ENCODE measurements around the gene SH3BP1. TPM values are rescaled to one million over a fixed set of nuclear protein-coding genes. Genes with fewer than 3 reads are reported as not detected.

SH3BP1 gene
- total RNA-seq, 5 donors from 2014 or later (not counting 1 experiment from before 2014, with no cell fraction given): 91.3 to 111 (median 93.6) TPM

GRCh38 chr22:37658133-37659065 lies 18.9 kb downstream of the SH3BP1 start, which contains the start of gene PDXP:
Gene PDXP, plus strand, starts transcription at chr22:37658723. Its CDS starts 60 bp downstream, at chr22:37658783.
- peak within 1 kb of the TSS; percentile 63 for H3K27ac ChIP-seq (ENCODE audit: low read length)
- no peaks in the 10 kb centered on the region for H3K9me3 Mint-ChIP-seq
- peak within 1 kb of the TSS; percentile 81 to 85 (median 83) for H3K4me3 Mint-ChIP-seq
- no peaks in the 10 kb centered on the region for H3K27me3 ChIP-seq (replicated peaks in 1 of 2; ENCODE audit: control insufficient read depth in 2 of 2, extremely low read depth in 1 of 2, insufficient read depth in 2 of 2, low read length in 1 of 2)
- under 1% methylated on average over 98 of the region's 101 CpGs for WGBS (ENCODE audit: insufficient coverage)
- peak; percentile 92 to 94 (median 93) for ATAC-seq (replicated peaks in 1 of 4)
- peaks cover 8% of the 10 kb centered on the region for H3K36me3 Mint-ChIP-seq
- peak; percentile 92 to 99 (median 96) for DNase-seq
- no peaks in the 10 kb centered on the region for H3K9me3 ChIP-seq
- H3K4me1 ChIP-seq (ENCODE audit: control insufficient read depth in 1 of 2, extremely low read depth in 1 of 2, insufficient read depth in 2 of 2, low read length in 2 of 2): peaks cover 11 to 38% of the 10 kb centered on the region in 2 experiments
- CTCF ChIA-PET: interaction anchor here (0.6 to 4.2 kb wide), 21 partner anchors 14 to 295 kb away, joined by 3 to 61 read pairs (median 5); partner anchors contain the start of genes C22orf23 (in 1 of the 2), GCAT (in 1 of the 2), GGA1 (in 1 of the 2) and LGALS1 (in 1 of the 2)
- POLR2A ChIA-PET: interaction anchor here (0.7 to 1.5 kb wide), 8 partner anchors 10 to 579 kb away, joined by 3 to 14 read pairs (median 3); partner anchors contain the start of gene GGA1 (in 1 of the 2)
- no peaks in the 10 kb centered on the region for H3K27me3 Mint-ChIP-seq
- peaks cover 40 to 42% (median 41%) of the 10 kb centered on the region in 3 donors for H3K4me1 Mint-ChIP-seq
- peaks cover 13 to 16% of the 10 kb centered on the region in 2 donors for H3K36me3 ChIP-seq (ENCODE audit: control insufficient read depth in 2 of 2, extremely low read depth in 1 of 2, insufficient read depth in 1 of 2, low read length in 1 of 2)
- peak within 1 kb of the TSS; percentile 89 to 98 for H3K27ac Mint-ChIP-seq
- H3K4me3 ChIP-seq (ENCODE audit: control insufficient read depth in 1 of 2, extremely low read depth in 1 of 2, low read length in 1 of 2): peak within 1 kb of the TSS; percentile 54 to 84

- H3K4me3 Mint-ChIP-seq: peak overlapping the region; percentile 74 to 81 (median 78)
- Histone ChIP-seq H3K9me3 (no peaks in the 10 kb centered on the region), H3K36me3 (ENCODE audit: control insufficient read depth in 2 of 2, extremely low read depth in 1 of 2, insufficient read depth in 1 of 2, low read length in 1 of 2) (peaks cover 5 to 8% of the 10 kb centered on the region in 2 donors), H3K4me3 (ENCODE audit: control insufficient read depth in 1 of 2, extremely low read depth in 1 of 2, low read length in 1 of 2) (peak overlapping the region; percentile 54 to 84), H3K4me1 (ENCODE audit: control insufficient read depth in 1 of 2, extremely low read depth in 1 of 2, insufficient read depth in 2 of 2, low read length in 2 of 2) (peaks cover 11 to 38% of the 10 kb centered on the region in 2 experiments), H3K27me3 (replicated peaks in 1 of 2; ENCODE audit: control insufficient read depth in 2 of 2, extremely low read depth in 1 of 2, insufficient read depth in 2 of 2, low read length in 1 of 2) (no peaks in the 10 kb centered on the region), H3K27ac (ENCODE audit: low read length) (no peak overlapping the region)
- ChIA-PET POLR2A (no interaction called here), CTCF (interaction anchor here in 1 of 2 donors (0.6 to 4.2 kb wide), 10 partner anchors 13 to 130 kb away, joined by 3 to 61 read pairs (median 7); partner anchors contain the start of genes LGALS1 and NOL12)
- ATAC-seq (replicated peaks in 1 of 4) (peak in 2 of 4 experiments; percentile 6 to 13), DNase-seq (no peak)
- peaks cover 4% of the 10 kb centered on the region for H3K36me3 Mint-ChIP-seq
- WGBS (ENCODE audit: insufficient coverage): 2% methylated on average over 63 of the region's 68 CpGs
- H3K4me1 Mint-ChIP-seq: peaks cover 40 to 42% (median 42%) of the 10 kb centered on the region in 3 donors
- H3K27ac Mint-ChIP-seq: peak overlapping the region; percentile 9 to 23
- H3K9me3 Mint-ChIP-seq: no peaks in the 10 kb centered on the region
- no peaks in the 10 kb centered on the region for H3K27me3 Mint-ChIP-seq
Observed at GRCh38 chr22:37659066-37659896, 19.8 kb downstream of the SH3BP1 start.

- Histone ChIP-seq H3K27me3 (replicated peaks in 1 of 2; ENCODE audit: control insufficient read depth in 2 of 2, extremely low read depth in 1 of 2, insufficient read depth in 2 of 2, low read length in 1 of 2) (no peaks in the 10 kb centered on the region), H3K36me3 (ENCODE audit: control insufficient read depth in 2 of 2, extremely low read depth in 1 of 2, insufficient read depth in 1 of 2, low read length in 1 of 2) (peaks cover 2 to 4% of the 10 kb centered on the region in 2 donors), H3K4me3 (ENCODE audit: control insufficient read depth in 1 of 2, extremely low read depth in 1 of 2, low read length in 1 of 2) (peak overlapping the region; percentile 54 to 84), H3K4me1 (ENCODE audit: control insufficient read depth in 1 of 2, extremely low read depth in 1 of 2, insufficient read depth in 2 of 2, low read length in 2 of 2) (peaks cover 11 to 38% of the 10 kb centered on the region in 2 experiments), H3K27ac (ENCODE audit: low read length) (no peak overlapping the region), H3K9me3 (no peaks in the 10 kb centered on the region)
- DNase-seq (no peak), ATAC-seq (replicated peaks in 1 of 4) (no peak)
- Mint-ChIP-seq H3K4me1 (peaks cover 40 to 42% (median 42%) of the 10 kb centered on the region in 3 donors), H3K36me3 (no peaks in the 10 kb centered on the region), H3K27ac (peak overlapping the region; percentile 9 to 23), H3K4me3 (peak overlapping the region; percentile 74 to 81 (median 78)), H3K9me3 (no peaks in the 10 kb centered on the region), H3K27me3 (no peaks in the 10 kb centered on the region)
- WGBS (ENCODE audit: insufficient coverage): 70% methylated on average over 13 of the region's 14 CpGs
- ChIA-PET POLR2A (interaction anchor here in 1 of 2 donors (0.6 kb wide), 1 partner anchor 1133 kb away, joined by 3 read pairs; no protein-coding TSS in a partner anchor), CTCF (interaction anchor here in 1 of 2 donors (0.6 to 4.2 kb wide), 2 partner anchors 17 to 22 kb away, joined by 6 to 39 read pairs; no protein-coding TSS in a partner anchor)
Observed at GRCh38 chr22:37659897-37660708, 20.6 kb downstream of the SH3BP1 start.

GRCh38 chr22:37660709-37661045 lies 21.2 kb downstream of the SH3BP1 start:
- Mint-ChIP-seq H3K36me3 (no peaks in the 10 kb centered on the region), H3K4me1 (peaks cover 40 to 42% (median 42%) of the 10 kb centered on the region in 3 donors), H3K27me3 (no peaks in the 10 kb centered on the region), H3K9me3 (no peaks in the 10 kb centered on the region), H3K27ac (no peak overlapping the region), H3K4me3 (peak overlapping the region; percentile 41 to 81 (median 78))
- Histone ChIP-seq H3K27me3 (replicated peaks in 1 of 2; ENCODE audit: control insufficient read depth in 2 of 2, extremely low read depth in 1 of 2, insufficient read depth in 2 of 2, low read length in 1 of 2) (no peaks in the 10 kb centered on the region), H3K27ac (ENCODE audit: low read length) (no peak overlapping the region), H3K4me3 (ENCODE audit: control insufficient read depth in 1 of 2, extremely low read depth in 1 of 2, low read length in 1 of 2) (no peak overlapping the region), H3K9me3 (no peaks in the 10 kb centered on the region), H3K36me3 (ENCODE audit: control insufficient read depth in 2 of 2, extremely low read depth in 1 of 2, insufficient read depth in 1 of 2, low read length in 1 of 2) (peaks cover 4 to 9% of the 10 kb centered on the region in 2 donors), H3K4me1 (ENCODE audit: control insufficient read depth in 1 of 2, extremely low read depth in 1 of 2, insufficient read depth in 2 of 2, low read length in 2 of 2) (peaks cover 11 to 38% of the 10 kb centered on the region in 2 experiments)
- ChIA-PET POLR2A (interaction anchor here in 1 of 2 donors (0.6 kb wide), 1 partner anchor 1133 kb away, joined by 3 read pairs; no protein-coding TSS in a partner anchor), CTCF (interaction anchor here in 1 of 2 donors (0.6 to 4.2 kb wide), 2 partner anchors 18 to 21 kb away, joined by 6 to 39 read pairs; no protein-coding TSS in a partner anchor)
- DNase-seq (no peak), ATAC-seq (replicated peaks in 1 of 4) (no peak)
- WGBS (ENCODE audit: insufficient coverage): 100% methylated on average over 1 of the region's 2 CpGs

- peak overlapping the region in 2 of 3 donors; percentile 2 to 5 for H3K4me3 Mint-ChIP-seq
- H3K9me3 Mint-ChIP-seq: no peaks in the 10 kb centered on the region
- Histone ChIP-seq H3K4me3 (ENCODE audit: control insufficient read depth in 1 of 2, extremely low read depth in 1 of 2, low read length in 1 of 2) (no peak overlapping the region), H3K4me1 (ENCODE audit: control insufficient read depth in 1 of 2, extremely low read depth in 1 of 2, insufficient read depth in 2 of 2, low read length in 2 of 2) (peaks cover 11 to 38% of the 10 kb centered on the region in 2 experiments), H3K36me3 (ENCODE audit: control insufficient read depth in 2 of 2, extremely low read depth in 1 of 2, insufficient read depth in 1 of 2, low read length in 1 of 2) (peaks cover 8 to 11% of the 10 kb centered on the region in 2 donors), H3K27me3 (replicated peaks in 1 of 2; ENCODE audit: control insufficient read depth in 2 of 2, extremely low read depth in 1 of 2, insufficient read depth in 2 of 2, low read length in 1 of 2) (no peaks in the 10 kb centered on the region), H3K9me3 (no peaks in the 10 kb centered on the region), H3K27ac (ENCODE audit: low read length) (no peak overlapping the region)
- WGBS (ENCODE audit: insufficient coverage): 80% methylated on average over 7 of the region's 12 CpGs
- H3K27ac Mint-ChIP-seq: peak overlapping the region; percentile 6 to 59
- DNase-seq: peak in 5 of 35 experiments; percentile 29 to 60 (median 45)
- peaks cover 40 to 42% (median 42%) of the 10 kb centered on the region in 3 donors for H3K4me1 Mint-ChIP-seq
- ATAC-seq (replicated peaks in 1 of 4): no peak
- ChIA-PET CTCF (interaction anchor here (0.6 to 4.2 kb wide), 11 partner anchors 11 to 284 kb away, joined by 3 to 39 read pairs (median 4); partner anchors contain the start of gene LGALS1 (in 1 of the 2)), POLR2A (interaction anchor here in 1 of 2 donors (0.7 kb wide), 1 partner anchor 16 kb away, joined by 3 read pairs; no protein-coding TSS in a partner anchor)
- no peaks in the 10 kb centered on the region for H3K27me3 Mint-ChIP-seq
- H3K36me3 Mint-ChIP-seq: peaks cover 4% of the 10 kb centered on the region
Observed at GRCh38 chr22:37661160-37661924, 21.9 kb downstream of the SH3BP1 start.

All from T-cell (primary cell).